Measurements from ENCODE around the gene ABLIM2. TPM values are rescaled to one million over a fixed set of nuclear protein-coding genes. Genes with fewer than 3 reads are reported as not detected.

Gene ABLIM2
- total RNA-seq, 2 experiments from 2014 or later, result 0.76 TPM; not detected in 1

GRCh38 chr4:8191136-8191747 is 32.6 kb upstream of the ABLIM2 start:
- no peaks in the 10 kb centered on the region for H3K79me2 ChIP-seq (ENCODE audit: insufficient read depth, low read depth, low read length)
- no peak overlapping the region for H2AFZ ChIP-seq (ENCODE audit: low read length)
- H3K9me2 ChIP-seq (ENCODE audit: insufficient read depth, low read length), result no peaks in the 10 kb centered on the region
- no peak for TF ChIP-seq CTCF (conservative IDR thresholded peaks at IDR 0.05; ENCODE audit: low read length)
- TF ChIP-seq EZH2phosphoT487 (IDR thresholded peaks at IDR 0.05; ENCODE audit: borderline replicate concordance, low read depth, low read length), result no peak
- ChIA-PET CTCF (ENCODE audit: unreplicated experiment) (interaction anchor here (1.5 kb wide), 1 partner anchor 14 kb away, joined by 5 read pairs; no protein-coding TSS in a partner anchor), POLR2A (interaction anchor here (1.5 kb wide), 1 partner anchor 14 kb away, joined by 7 read pairs; no protein-coding TSS in a partner anchor)
- no peaks in the 10 kb centered on the region for H3K36me3 ChIP-seq (ENCODE audit: insufficient read depth, low read length)
- H3K4me1 ChIP-seq (ENCODE audit: insufficient read depth, low read length, poor library complexity, severe bottlenecking), result peaks cover 4% of the 10 kb centered on the region
- H4K20me1 ChIP-seq (ENCODE audit: insufficient read depth, low read length), result no peaks in the 10 kb centered on the region
- no peak overlapping the region for H3K27ac ChIP-seq (ENCODE audit: low read depth, low read length, poor library complexity, severe bottlenecking)
- no peak overlapping the region for H3K4me2 ChIP-seq (ENCODE audit: low read length)
- no TSS peak for BruUV-seq (replicated peaks)
- H3K9me3 ChIP-seq (ENCODE audit: low read length), result no peaks in the 10 kb centered on the region
- no peak for DNase-seq (ENCODE audit: low spot score)
- no peak overlapping the region for H3K4me3 ChIP-seq (ENCODE audit: low read depth, low read length, poor library complexity, severe bottlenecking)
- intact Hi-C loops (cut with micrococcal nuclease; ENCODE audit: unreplicated experiment), result loop anchor here (5.0 kb wide), 1 partner anchor 389 kb away; no protein-coding TSS in a partner anchor

- CTCF ChIA-PET (ENCODE audit: unreplicated experiment), result no interaction called here
- H2AFZ ChIP-seq (ENCODE audit: low read length), result no peak overlapping the region
- DNase-seq (ENCODE audit: low spot score), result no peak
- H3K27ac ChIP-seq (ENCODE audit: low read depth, low read length, poor library complexity, severe bottlenecking), result no peak overlapping the region
- no peaks in the 10 kb centered on the region for H3K9me2 ChIP-seq (ENCODE audit: insufficient read depth, low read length)
- H3K4me3 ChIP-seq (ENCODE audit: low read depth, low read length, poor library complexity, severe bottlenecking), result no peak overlapping the region
- H3K4me1 ChIP-seq (ENCODE audit: insufficient read depth, low read length, poor library complexity, severe bottlenecking), result peaks cover 4% of the 10 kb centered on the region
- POLR2A ChIA-PET, result no interaction called here
- no peaks in the 10 kb centered on the region for H3K9me3 ChIP-seq (ENCODE audit: low read length)
- no peaks in the 10 kb centered on the region for H3K36me3 ChIP-seq (ENCODE audit: insufficient read depth, low read length)
- no TSS peak for BruUV-seq (replicated peaks)
- no peaks in the 10 kb centered on the region for H4K20me1 ChIP-seq (ENCODE audit: insufficient read depth, low read length)
- intact Hi-C loops (cut with micrococcal nuclease; ENCODE audit: unreplicated experiment), result loop anchor here (5.0 kb wide), 1 partner anchor 388 kb away; no protein-coding TSS in a partner anchor
- H3K79me2 ChIP-seq (ENCODE audit: insufficient read depth, low read depth, low read length), result no peaks in the 10 kb centered on the region
- no peak overlapping the region for H3K4me2 ChIP-seq (ENCODE audit: low read length)
- TF ChIP-seq CTCF (conservative IDR thresholded peaks at IDR 0.05; ENCODE audit: low read length) (no peak), EZH2phosphoT487 (IDR thresholded peaks at IDR 0.05; ENCODE audit: borderline replicate concordance, low read depth, low read length) (no peak)
Observed at GRCh38 chr4:8189551-8190466, 31.2 kb upstream of the ABLIM2 start.
